Measurements from ENCODE around the gene POLR3GL. TPM values are rescaled to one million over a fixed set of nuclear protein-coding genes. Genes with fewer than 3 reads are reported as not detected.

The POLR3GL gene
- total RNA-seq, 1 experiment from 2014 or later: 2.9 TPM

DNA sequence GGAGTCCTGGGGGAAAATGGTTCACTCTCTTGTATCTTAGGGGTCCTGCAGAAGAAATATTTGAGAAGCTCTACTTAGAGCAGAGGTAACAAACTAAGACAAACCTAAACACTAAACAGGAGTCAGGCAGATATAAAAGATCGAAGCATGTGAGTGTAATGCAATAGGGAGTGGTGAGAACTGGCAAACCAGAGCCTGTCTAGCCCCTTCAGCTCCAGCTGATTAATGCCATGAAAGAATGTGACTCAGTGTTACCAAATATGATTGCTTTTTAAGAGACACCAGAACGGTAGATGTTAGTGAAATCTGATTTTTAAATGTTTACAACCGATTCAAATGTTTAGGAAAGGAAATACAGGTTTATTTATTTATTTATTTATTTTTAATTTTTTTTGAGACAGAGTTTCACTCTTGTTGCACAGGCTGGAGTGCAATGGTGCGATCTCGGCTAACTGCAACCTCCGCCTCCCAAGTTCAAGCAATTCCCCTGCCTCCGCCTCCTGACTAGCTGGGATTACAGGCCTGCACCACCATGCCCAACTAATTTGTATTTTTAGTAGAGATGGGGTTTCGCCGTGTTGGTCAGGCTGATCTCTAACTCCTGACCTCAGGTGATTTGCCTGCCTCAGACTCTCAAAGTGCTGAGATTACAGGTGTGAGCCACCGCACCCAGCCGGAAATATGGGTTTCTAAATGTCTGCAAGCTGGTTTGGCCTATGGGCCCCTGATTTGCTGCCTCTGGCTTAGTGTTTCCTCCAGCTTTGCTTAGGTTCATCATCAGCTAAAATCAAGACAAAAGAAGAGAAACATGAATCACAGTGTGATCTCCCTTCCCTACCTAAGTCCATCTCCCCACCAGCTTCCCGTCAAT, 19.7 kb downstream of the POLR3GL start:
- ChIA-PET CTCF (no interaction called here), POLR2A (no interaction called here)
- no peak overlapping the region for H3K27ac Mint-ChIP-seq (ENCODE audit: unreplicated experiment)
- H3K4me1 Mint-ChIP-seq (ENCODE audit: low read depth, unreplicated experiment): peaks cover 14% of the 10 kb centered on the region
- H3K4me1 ChIP-seq: peaks cover 29% of the 10 kb centered on the region
- intact Hi-C loops (cut with micrococcal nuclease; ENCODE audit: unreplicated experiment): no loop called here
- no peaks in the 10 kb centered on the region for H3K27me3 Mint-ChIP-seq (ENCODE audit: insufficient read depth, unreplicated experiment)
- no peak for DNase-seq
- H3K9me3 Mint-ChIP-seq (ENCODE audit: unreplicated experiment): no peaks in the 10 kb centered on the region
- H3K36me3 ChIP-seq (ENCODE audit: control insufficient read depth, insufficient read depth, low read length): no peaks in the 10 kb centered on the region
- H3K4me3 ChIP-seq (ENCODE audit: low read depth, low read length): no peak overlapping the region
- H3K27me3 ChIP-seq (replicated peaks; ENCODE audit: control insufficient read depth, insufficient read depth, low read length): no peaks in the 10 kb centered on the region
- H3K9me3 ChIP-seq: no peaks in the 10 kb centered on the region
- no TSS peak for BruUV-seq (replicated peaks)
- TF ChIP-seq CTCF (IDR thresholded peaks at IDR 0.05; ENCODE audit: insufficient read depth in 1 of 2, low read depth in 1 of 2, low read length in 1 of 2, severe bottlenecking in 1 of 2, unreplicated experiment in 1 of 2): no peak
- no peak overlapping the region for H3K4me3 Mint-ChIP-seq (ENCODE audit: unreplicated experiment)
- no peaks in the 10 kb centered on the region for H3K36me3 Mint-ChIP-seq (ENCODE audit: insufficient read depth, unreplicated experiment)

DNA sequence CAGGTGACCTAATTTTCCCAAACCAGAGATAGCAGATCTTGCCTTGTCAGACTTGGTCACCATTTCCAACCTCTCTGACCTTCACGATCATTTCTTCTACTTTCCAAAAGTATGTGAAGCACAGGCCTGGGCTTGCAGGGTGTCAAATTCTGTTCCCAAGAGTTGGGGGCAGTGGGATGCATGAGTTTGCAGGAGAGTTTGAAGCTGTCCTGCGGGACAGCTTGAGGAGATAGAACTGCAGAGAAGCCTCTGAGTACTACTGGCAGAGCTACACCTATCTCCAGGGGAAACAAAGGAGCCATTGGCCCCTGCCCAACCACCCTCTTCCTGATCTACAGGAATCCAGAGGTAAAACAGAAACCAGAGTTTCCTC, 20.6 kb downstream of the POLR3GL start:
- Histone ChIP-seq H3K36me3 (ENCODE audit: control insufficient read depth, insufficient read depth, low read length) (no peaks in the 10 kb centered on the region), H3K4me3 (ENCODE audit: low read depth, low read length) (no peak overlapping the region), H3K4me1 (peaks cover 22% of the 10 kb centered on the region), H3K9me3 (no peaks in the 10 kb centered on the region), H3K27me3 (replicated peaks; ENCODE audit: control insufficient read depth, insufficient read depth, low read length) (no peaks in the 10 kb centered on the region)
- Mint-ChIP-seq H3K4me1 (ENCODE audit: low read depth, unreplicated experiment) (peaks cover 15% of the 10 kb centered on the region), H3K4me3 (ENCODE audit: unreplicated experiment) (no peak overlapping the region), H3K9me3 (ENCODE audit: unreplicated experiment) (no peaks in the 10 kb centered on the region), H3K27me3 (ENCODE audit: insufficient read depth, unreplicated experiment) (no peaks in the 10 kb centered on the region), H3K36me3 (ENCODE audit: insufficient read depth, unreplicated experiment) (no peaks in the 10 kb centered on the region), H3K27ac (ENCODE audit: unreplicated experiment) (peak overlapping the region; percentile 58)
- DNase-seq: no peak
- intact Hi-C loops (cut with micrococcal nuclease; ENCODE audit: unreplicated experiment): no loop called here
- CTCF ChIA-PET: no interaction called here
- TF ChIP-seq CTCF (IDR thresholded peaks at IDR 0.05; ENCODE audit: insufficient read depth in 1 of 2, low read depth in 1 of 2, low read length in 1 of 2, severe bottlenecking in 1 of 2, unreplicated experiment in 1 of 2): no peak
- no TSS peak for BruUV-seq (replicated peaks)
- POLR2A ChIA-PET: no interaction called here

GRCh38 chr1:145985502-145986439, 21.3 kb downstream of the POLR3GL start:
- ChIA-PET CTCF (no interaction called here), POLR2A (no interaction called here)
- Histone ChIP-seq H3K27me3 (replicated peaks; ENCODE audit: control insufficient read depth, insufficient read depth, low read length) (no peaks in the 10 kb centered on the region), H3K9me3 (no peaks in the 10 kb centered on the region), H3K36me3 (ENCODE audit: control insufficient read depth, insufficient read depth, low read length) (no peaks in the 10 kb centered on the region), H3K4me3 (ENCODE audit: low read depth, low read length) (no peak overlapping the region), H3K4me1 (peaks cover 21% of the 10 kb centered on the region)
- peaks cover 21% of the 10 kb centered on the region for H3K4me1 Mint-ChIP-seq (ENCODE audit: low read depth, unreplicated experiment)
- no peak for TF ChIP-seq CTCF (IDR thresholded peaks at IDR 0.05; ENCODE audit: insufficient read depth in 1 of 2, low read depth in 1 of 2, low read length in 1 of 2, severe bottlenecking in 1 of 2, unreplicated experiment in 1 of 2)
- DNase-seq: peak in 1 of 2 experiments; percentile 11
- H3K27ac Mint-ChIP-seq (ENCODE audit: unreplicated experiment): peak overlapping the region; percentile 58
- H3K27me3 Mint-ChIP-seq (ENCODE audit: insufficient read depth, unreplicated experiment): no peaks in the 10 kb centered on the region
- intact Hi-C loops (cut with micrococcal nuclease; ENCODE audit: unreplicated experiment): no loop called here
- no peaks in the 10 kb centered on the region for H3K36me3 Mint-ChIP-seq (ENCODE audit: insufficient read depth, unreplicated experiment)
- H3K9me3 Mint-ChIP-seq (ENCODE audit: unreplicated experiment): no peaks in the 10 kb centered on the region
- H3K4me3 Mint-ChIP-seq (ENCODE audit: unreplicated experiment): no peak overlapping the region
- no TSS peak for BruUV-seq (replicated peaks)
